ENCODE results near the gene CYB561. TPM values are rescaled to one million over a fixed set of nuclear protein-coding genes. Genes with fewer than 3 reads are reported as not detected.

The CYB561 gene
- total RNA-seq, 1 experiment from 2014 or later, result 40.1 TPM

GRCh38 chr17:63477480-63478440 lies 31.7 kb upstream of the CYB561 start:
- ATAC-seq (peak; percentile 14), DNase-seq (ENCODE audit: low read depth, low spot score) (no peak)
- in situ Hi-C loops (cut with HindIII; ENCODE audit: low pct_unique_long_range_greater_than_20kb, low sequenced_read_pairs), result no loop called here
- no peak for TF ChIP-seq POLR2AphosphoS5 (IDR thresholded peaks at IDR 0.05; ENCODE audit: low read depth, low read length)
- no peak for TF ChIP-seq SIN3A (IDR thresholded peaks at IDR 0.05; ENCODE audit: borderline replicate concordance, insufficient read depth, low read depth, low read length)
- TF ChIP-seq, protein P1, sequence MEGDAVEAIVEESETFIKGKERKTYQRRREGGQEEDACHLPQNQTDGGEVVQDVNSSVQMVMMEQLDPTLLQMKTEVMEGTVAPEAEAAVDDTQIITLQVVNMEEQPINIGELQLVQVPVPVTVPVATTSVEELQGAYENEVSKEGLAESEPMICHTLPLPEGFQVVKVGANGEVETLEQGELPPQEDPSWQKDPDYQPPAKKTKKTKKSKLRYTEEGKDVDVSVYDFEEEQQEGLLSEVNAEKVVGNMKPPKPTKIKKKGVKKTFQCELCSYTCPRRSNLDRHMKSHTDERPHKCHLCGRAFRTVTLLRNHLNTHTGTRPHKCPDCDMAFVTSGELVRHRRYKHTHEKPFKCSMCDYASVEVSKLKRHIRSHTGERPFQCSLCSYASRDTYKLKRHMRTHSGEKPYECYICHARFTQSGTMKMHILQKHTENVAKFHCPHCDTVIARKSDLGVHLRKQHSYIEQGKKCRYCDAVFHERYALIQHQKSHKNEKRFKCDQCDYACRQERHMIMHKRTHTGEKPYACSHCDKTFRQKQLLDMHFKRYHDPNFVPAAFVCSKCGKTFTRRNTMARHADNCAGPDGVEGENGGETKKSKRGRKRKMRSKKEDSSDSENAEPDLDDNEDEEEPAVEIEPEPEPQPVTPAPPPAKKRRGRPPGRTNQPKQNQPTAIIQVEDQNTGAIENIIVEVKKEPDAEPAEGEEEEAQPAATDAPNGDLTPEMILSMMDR (IDR thresholded peaks at IDR 0.05), result no peak
- TF ChIP-seq, protein P2, sequence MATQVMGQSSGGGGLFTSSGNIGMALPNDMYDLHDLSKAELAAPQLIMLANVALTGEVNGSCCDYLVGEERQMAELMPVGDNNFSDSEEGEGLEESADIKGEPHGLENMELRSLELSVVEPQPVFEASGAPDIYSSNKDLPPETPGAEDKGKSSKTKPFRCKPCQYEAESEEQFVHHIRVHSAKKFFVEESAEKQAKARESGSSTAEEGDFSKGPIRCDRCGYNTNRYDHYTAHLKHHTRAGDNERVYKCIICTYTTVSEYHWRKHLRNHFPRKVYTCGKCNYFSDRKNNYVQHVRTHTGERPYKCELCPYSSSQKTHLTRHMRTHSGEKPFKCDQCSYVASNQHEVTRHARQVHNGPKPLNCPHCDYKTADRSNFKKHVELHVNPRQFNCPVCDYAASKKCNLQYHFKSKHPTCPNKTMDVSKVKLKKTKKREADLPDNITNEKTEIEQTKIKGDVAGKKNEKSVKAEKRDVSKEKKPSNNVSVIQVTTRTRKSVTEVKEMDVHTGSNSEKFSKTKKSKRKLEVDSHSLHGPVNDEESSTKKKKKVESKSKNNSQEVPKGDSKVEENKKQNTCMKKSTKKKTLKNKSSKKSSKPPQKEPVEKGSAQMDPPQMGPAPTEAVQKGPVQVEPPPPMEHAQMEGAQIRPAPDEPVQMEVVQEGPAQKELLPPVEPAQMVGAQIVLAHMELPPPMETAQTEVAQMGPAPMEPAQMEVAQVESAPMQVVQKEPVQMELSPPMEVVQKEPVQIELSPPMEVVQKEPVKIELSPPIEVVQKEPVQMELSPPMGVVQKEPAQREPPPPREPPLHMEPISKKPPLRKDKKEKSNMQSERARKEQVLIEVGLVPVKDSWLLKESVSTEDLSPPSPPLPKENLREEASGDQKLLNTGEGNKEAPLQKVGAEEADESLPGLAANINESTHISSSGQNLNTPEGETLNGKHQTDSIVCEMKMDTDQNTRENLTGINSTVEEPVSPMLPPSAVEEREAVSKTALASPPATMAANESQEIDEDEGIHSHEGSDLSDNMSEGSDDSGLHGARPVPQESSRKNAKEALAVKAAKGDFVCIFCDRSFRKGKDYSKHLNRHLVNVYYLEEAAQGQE (IDR thresholded peaks at IDR 0.05; ENCODE audit: insufficient read depth in 1 of 2, low read depth in 2 of 2, low read length in 1 of 2), result no peak
- no peak for TF ChIP-seq TCF7L2 (IDR thresholded peaks at IDR 0.05; ENCODE audit: low read depth, low read length)
- Histone ChIP-seq H3K36me3 (ENCODE audit: control insufficient read depth, insufficient read depth, low read length) (no peaks in the 10 kb centered on the region), H3K27me3 (ENCODE audit: control insufficient read depth, insufficient read depth, low read length) (no peaks in the 10 kb centered on the region), H3K4me3 (ENCODE audit: low read depth in 2 of 2, low read length in 2 of 2) (peak overlapping the region; percentile 47 to 48), H3K27ac (ENCODE audit: low read length) (no peak overlapping the region), H3K9me3 (ENCODE audit: control insufficient read depth, insufficient read depth, low read depth, low read length) (no peaks in the 10 kb centered on the region), H3K4me1 (ENCODE audit: control insufficient read depth, insufficient read depth, low read length) (peaks cover 16% of the 10 kb centered on the region)
- intact Hi-C loops (cut with micrococcal nuclease; ENCODE audit: unreplicated experiment), result loop anchor here (5.0 kb wide), 1 partner anchor 50 kb away; no protein-coding TSS in a partner anchor
- no TSS peak for BruUV-seq (replicated peaks)
- POLR2A ChIA-PET, result no interaction called here
- CTCF ChIA-PET, result interaction anchor here (0.7 to 2.6 kb wide), 9 partner anchors 26 to 134 kb away, joined by 3 to 24 read pairs (median 3); no protein-coding TSS in a partner anchor

DNA sequence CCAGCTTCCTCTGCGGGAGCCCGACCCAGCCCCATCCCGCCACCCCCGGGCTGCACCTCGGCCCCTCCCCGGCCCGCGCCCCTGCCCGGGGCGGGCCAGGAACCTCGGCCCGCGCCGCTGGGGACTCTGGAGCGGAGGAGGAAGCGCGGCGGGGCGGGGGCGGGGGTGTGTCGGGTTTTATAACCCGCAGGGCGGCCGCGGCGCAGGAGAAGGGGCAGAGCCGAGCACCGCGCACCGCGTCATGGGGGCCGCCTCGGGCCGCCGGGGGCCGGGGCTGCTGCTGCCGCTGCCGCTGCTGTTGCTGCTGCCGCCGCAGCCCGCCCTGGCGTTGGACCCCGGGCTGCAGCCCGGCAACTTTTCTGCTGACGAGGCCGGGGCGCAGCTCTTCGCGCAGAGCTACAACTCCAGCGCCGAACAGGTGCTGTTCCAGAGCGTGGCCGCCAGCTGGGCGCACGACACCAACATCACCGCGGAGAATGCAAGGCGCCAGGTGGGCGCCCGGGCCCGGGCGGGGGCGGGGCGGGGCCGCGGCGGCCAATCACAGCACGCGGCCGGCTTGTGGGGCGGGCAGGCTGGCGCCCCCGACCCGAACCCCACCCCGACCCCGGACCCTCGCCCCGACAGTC lies 30.9 kb upstream of the CYB561 start, which contains the start of gene ACE:
ACE (plus strand) TSS at position 208 of the 626 bp plus-strand sequence; CDS start at position 242, 34 bp downstream.
- intact Hi-C loops (cut with micrococcal nuclease; ENCODE audit: unreplicated experiment), result loop anchor here (5.0 kb wide), 1 partner anchor 50 kb away; no protein-coding TSS in a partner anchor
- BruUV-seq (replicated peaks), result no TSS peak
- ATAC-seq, result peak; percentile 69

More for the DNA sequence above, 30.9 kb upstream of the CYB561 start, which contains the start of gene ACE:
- Histone ChIP-seq H3K4me1 (ENCODE audit: control insufficient read depth, insufficient read depth, low read length) (peaks cover 16% of the 10 kb centered on the region), H3K27ac (ENCODE audit: low read length) (no peak within 1 kb of the TSS), H3K9me3 (ENCODE audit: control insufficient read depth, insufficient read depth, low read depth, low read length) (no peaks in the 10 kb centered on the region), H3K4me3 (ENCODE audit: low read depth in 2 of 2, low read length in 2 of 2) (peak within 1 kb of the TSS; percentile 47 to 48), H3K36me3 (ENCODE audit: control insufficient read depth, insufficient read depth, low read length) (no peaks in the 10 kb centered on the region), H3K27me3 (ENCODE audit: control insufficient read depth, insufficient read depth, low read length) (no peaks in the 10 kb centered on the region)
- TF ChIP-seq POLR2AphosphoS5 (IDR thresholded peaks at IDR 0.05; ENCODE audit: low read depth, low read length) (no peak), TCF7L2 (IDR thresholded peaks at IDR 0.05; ENCODE audit: low read depth, low read length) (no peak), SIN3A (IDR thresholded peaks at IDR 0.05; ENCODE audit: borderline replicate concordance, insufficient read depth, low read depth, low read length) (no peak)
- TF ChIP-seq, protein P1 (IDR thresholded peaks at IDR 0.05), result no peak
- TF ChIP-seq, protein P2 (IDR thresholded peaks at IDR 0.05; ENCODE audit: insufficient read depth in 1 of 2, low read depth in 2 of 2, low read length in 1 of 2), result no peak
- in situ Hi-C loops (cut with HindIII; ENCODE audit: low pct_unique_long_range_greater_than_20kb, low sequenced_read_pairs), result no loop called here
- no peak for DNase-seq (ENCODE audit: low read depth, low spot score)
- ChIA-PET POLR2A (no interaction called here), CTCF (interaction anchor here (0.7 kb wide), 1 partner anchor 39 kb away, joined by 3 read pairs; no protein-coding TSS in a partner anchor)

All from Panc1 (cell line).